LNCaP clone FGC (cell line): Measurements from ENCODE around the gene MYO1E.
"Not testable (repeated sequence)": the region's sequence is repeated elsewhere in the genome, so short reads cannot be mapped to it uniquely, and the experiment has no call there.

Experiments used
- DNase-seq: peaks from one replicate; pipeline ENCODE4 v3.0.0-alpha.2; 2011; ENCODE audit warnings: low read depth
- H3K4me3 ChIP-seq: 2 replicates; pipeline ENCODE4 v1.5.1; 2011; ENCODE audit warnings: mild to moderate bottlenecking, low read depth, low read length, control low read depth
- CTCF ChIP-seq: IDR thresholded peaks from 2 replicates; pipeline ENCODE4 v1.5.1; 2012; ENCODE audit warnings: mild to moderate bottlenecking; ENCODE audit not compliant: control insufficient read depth, insufficient read depth; ENCODE audit errors: extremely low read depth

The MYO1E gene

GRCh38 chr15:59410391-59410896, 37.8 kb upstream of the MYO1E start:
- H3K4me3 ChIP-seq = no peak overlapping the region
- no peak for DNase-seq
- TF ChIP-seq CTCF = no peak

- no peak overlapping the region for H3K4me3 ChIP-seq
Observed at GRCh38 chr15:59407946-59408345, 35.3 kb upstream of the MYO1E start.

GRCh38 chr15:59406446-59406845, 33.8 kb upstream of the MYO1E start:
- TF ChIP-seq CTCF = no peak
- DNase-seq = no peak
- no peak overlapping the region for H3K4me3 ChIP-seq

More at GRCh38 chr15:59407946-59408345, 35.3 kb upstream of the MYO1E start:
- DNase-seq = no peak
- TF ChIP-seq CTCF = no peak

GRCh38 chr15:59405079-59405478, 32.4 kb upstream of the MYO1E start:
- no peak overlapping the region for H3K4me3 ChIP-seq
- TF ChIP-seq CTCF = no peak

GRCh38 chr15:59401824-59402569, 29.3 kb upstream of the MYO1E start:
- TF ChIP-seq CTCF = no peak
- no peak overlapping the region for H3K4me3 ChIP-seq
- DNase-seq = no peak

More at GRCh38 chr15:59405079-59405478, 32.4 kb upstream of the MYO1E start:
- no peak for DNase-seq

- not testable (repeated sequence) for DNase-seq, H3K4me3 ChIP-seq
Observed at GRCh38 chr15:59401051-59401823, 28.6 kb upstream of the MYO1E start.

GRCh38 chr15:59400103-59400813, 27.6 kb upstream of the MYO1E start:
- H3K4me3 ChIP-seq = no peak overlapping the region
- no peak for TF ChIP-seq CTCF
- no peak for DNase-seq
